Activated CD8-positive, alpha-beta memory T cell treated with anti-CD3 and anti-CD28 coated beads for 4 hours (primary cell): ENCODE results near the gene ITGB3.
"Not testable (repeated sequence)": the region's sequence is repeated elsewhere in the genome, so short reads cannot be mapped to it uniquely, and the experiment has no call there.

ENCODE experiments used
- DNase-seq, 2 donors: peaks; one replicate each; pipeline ENCODE4 v3.0.0-alpha.2; 2020; ENCODE audit warnings: low read depth in 2 of 2

Gene ITGB3

GRCh38 chr17:47244697-47245096, 8.9 kb upstream of the ITGB3 start:
- DNase-seq = no peak

- DNase-seq = no peak
These were observed 7.5 kb upstream of the ITGB3 start for GRCh38 chr17:47246120-47246519.

GRCh38 chr17:47250855-47251254, 2.8 kb upstream of the ITGB3 start:
- no peak for DNase-seq

GRCh38 chr17:47251421-47251940, 2.1 kb upstream of the ITGB3 start:
- DNase-seq = no peak

- DNase-seq = no peak
These were observed 1.4 kb upstream of the ITGB3 start for GRCh38 chr17:47252209-47252608.

- DNase-seq = no peak
These were observed 688 bp upstream of the ITGB3 start for GRCh38 chr17:47252766-47253512.

GRCh38 chr17:47254403-47254943, 846 bp downstream of the ITGB3 start:
- no peak for DNase-seq

GRCh38 chr17:47257651-47258339, 4.2 kb downstream of the ITGB3 start:
- no peak for DNase-seq

GRCh38 chr17:47262586-47262985, 9.0 kb downstream of the ITGB3 start:
- no peak for DNase-seq

- no peak for DNase-seq
These were observed 10.5 kb downstream of the ITGB3 start for GRCh38 chr17:47264166-47264565.

- no peak for DNase-seq
These were observed 12.4 kb downstream of the ITGB3 start for GRCh38 chr17:47265983-47266541.

- no peak for DNase-seq
These were observed 13.2 kb downstream of the ITGB3 start for GRCh38 chr17:47266782-47267181.

- DNase-seq = no peak
These were observed 13.8 kb downstream of the ITGB3 start for GRCh38 chr17:47267354-47267828.

- DNase-seq = not testable (repeated sequence)
These were observed 15.3 kb downstream of the ITGB3 start for GRCh38 chr17:47268964-47269363.

- DNase-seq = not testable (repeated sequence)
These were observed 16.1 kb downstream of the ITGB3 start for GRCh38 chr17:47269561-47270280.

- no peak for DNase-seq
These were observed 17.5 kb downstream of the ITGB3 start for GRCh38 chr17:47270946-47271705.

- no peak for DNase-seq
These were observed 18.9 kb downstream of the ITGB3 start for GRCh38 chr17:47272491-47272890.

- DNase-seq = no peak
These were observed 19.6 kb downstream of the ITGB3 start for GRCh38 chr17:47273245-47273644.

- DNase-seq = no peak
These were observed 20.9 kb downstream of the ITGB3 start for GRCh38 chr17:47274319-47275069.
